Tibial nerve (tissue), 4 donors: ENCODE data around the gene TARM1.
"Not testable (repeated sequence)": the region's sequence is repeated elsewhere in the genome, so short reads cannot be mapped to it uniquely, and the experiment has no call there.

ENCODE experiments used
- CTCF ChIP-seq, 5 experiments: fragments of 200-600 bp in 3 of 5; fragments of 450-650 bp in 2 of 5; sonication (generic) in 3 of 5; IDR thresholded peaks; one replicate each; pipeline ENCODE4 v1.5.1; 2016 to 2019; ENCODE audit warnings: antibody characterized with exemption in 5 of 5, mild to moderate bottlenecking in 3 of 5, moderate library complexity in 2 of 5
- EP300 ChIP-seq, 2 donors: sonication (generic); formaldehyde crosslinking; IDR thresholded peaks; one replicate each; pipeline ENCODE4 v1.6.1; 2017; ENCODE audit warnings: antibody characterized with exemption in 2 of 2, mild to moderate bottlenecking in 1 of 2

DNA sequence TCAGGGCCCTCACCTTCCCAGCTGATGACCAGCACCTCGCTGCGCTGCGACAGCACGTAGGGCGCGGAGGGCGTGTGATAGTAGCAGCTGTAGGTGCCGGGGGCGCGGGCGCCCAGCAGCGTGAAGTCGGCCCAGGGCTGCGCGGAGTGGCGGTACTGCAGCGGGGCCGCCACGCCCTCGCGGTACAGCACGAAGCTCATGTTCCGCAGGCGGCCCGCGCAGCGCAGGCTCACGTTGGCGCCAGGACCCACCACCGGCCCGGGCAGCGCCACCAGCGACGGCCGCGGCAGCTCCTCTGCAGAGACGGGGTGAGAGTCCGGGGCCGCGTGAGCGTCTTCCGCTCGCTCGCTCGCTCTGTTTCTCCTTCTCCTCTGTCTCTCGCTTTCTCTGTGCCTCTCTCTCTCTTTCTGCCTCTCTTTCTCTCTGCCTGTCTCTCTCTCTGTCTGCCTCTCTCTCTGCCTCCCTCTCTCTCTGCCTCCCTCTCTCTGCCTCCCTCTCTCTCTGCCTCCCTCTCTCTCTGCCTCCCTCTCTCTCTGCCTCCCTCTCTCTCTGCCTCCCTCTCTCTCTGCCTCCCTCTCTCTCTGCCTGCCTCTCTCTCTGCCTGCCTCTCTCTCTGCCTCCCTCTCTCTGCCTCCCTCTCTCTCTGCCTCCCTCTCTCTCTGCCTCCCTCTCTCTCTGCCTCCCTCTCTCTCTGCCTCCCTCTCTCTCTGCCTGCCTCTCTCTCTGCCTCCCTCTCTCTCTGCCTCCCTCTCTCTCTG, 14.9 kb upstream of the TARM1 start:
- TF ChIP-seq EP300, CTCF (IDR thresholded peaks at IDR 0.05): not testable (repeated sequence)
